AG04450 (cell line): ENCODE data around the gene RPTOR. TPM values are rescaled to one million over a fixed set of nuclear protein-coding genes. Genes with fewer than 3 reads are reported as not detected.

Experiments
- CTCF ChIA-PET: fragments of 300-600, 350-600 bp; formaldehyde crosslinking; extraction: SDS; loops from one replicate; lab custom pipeline; 2022; ENCODE audit warnings: antibody characterized with exemption, inconsistent platforms; lab: Charles Lee
- POLR2A ChIA-PET: fragments of 350-600 bp; formaldehyde crosslinking; extraction: SDS; loops from one replicate; lab custom pipeline; 2021; ENCODE audit warnings: antibody characterized with exemption, inconsistent platforms; lab: Yijun Ruan, JAX
- DNase-seq: peaks from one replicate; pipeline ENCODE4 v3.0.0-alpha.2; 2011; ENCODE audit warnings: low read depth, low spot score
- H3K27ac ChIP-seq: one replicate; pipeline ENCODE4 v1.5.1; 2012; ENCODE audit warnings: low read depth, low read length, control low read depth
- H3K27me3 ChIP-seq: one replicate; pipeline ENCODE4 v1.6.0; 2012; ENCODE audit warnings: low read length; ENCODE audit not compliant: control insufficient read depth, insufficient read depth
- H3K4me3 ChIP-seq: 2 replicates; pipeline ENCODE4 v1.5.1; 2011; ENCODE audit warnings: mild to moderate bottlenecking, low read depth, low read length, control low read depth
- H3K9me3 ChIP-seq: 2 replicates; pipeline ENCODE4 v1.5.1; 2012; ENCODE audit warnings: low read length; ENCODE audit not compliant: control insufficient read depth, insufficient read depth
- CTCF ChIP-seq: IDR thresholded peaks from 2 replicates; pipeline ENCODE4 v1.5.1; 2011; ENCODE audit warnings: low read depth, low read length, control low read depth, inconsistent platforms
- polyA plus RNA-seq: library from polyadenylated mRNA; depleted of rRNA; stranded (reverse); fragments of >200 nt; gene quantifications from 2 replicates; pipeline ENCODE4 v1.2.3, GENCODE V29; 2011

RPTOR gene
- polyA plus RNA-seq, 1 experiment: 6.2 TPM

- ChIA-PET POLR2A (interaction anchor here (1.1 kb wide), 1 partner anchor 366 kb away, joined by 3 read pairs; no protein-coding TSS in a partner anchor), CTCF (no interaction called here)
- Histone ChIP-seq H3K27me3 (no peaks in the 10 kb centered on the region), H3K4me3 (no peak overlapping the region), H3K9me3 (peaks cover 11% of the 10 kb centered on the region; the same call in 1 of the 2 replicates), H3K27ac (no peak overlapping the region)
- TF ChIP-seq CTCF: no peak
- no peak for DNase-seq
These were observed 275.7 kb downstream of the RPTOR start for GRCh38 chr17:80820331-80820730.

GRCh38 chr17:80821546-80821945 is 276.9 kb downstream of the RPTOR start:
- Histone ChIP-seq H3K9me3 (peaks cover 8% of the 10 kb centered on the region; the same call in 1 of the 2 replicates), H3K4me3 (no peak overlapping the region), H3K27ac (no peak overlapping the region), H3K27me3 (no peaks in the 10 kb centered on the region)
- POLR2A ChIA-PET: no interaction called here
- no peak for TF ChIP-seq CTCF
- CTCF ChIA-PET: no interaction called here
- DNase-seq: no peak

- ChIA-PET CTCF (no interaction called here), POLR2A (no interaction called here)
- no peak for DNase-seq
These were observed 277.5 kb downstream of the RPTOR start for GRCh38 chr17:80822021-80822699.

GRCh38 chr17:80822700-80823410 is 278.2 kb downstream of the RPTOR start:
- CTCF ChIA-PET: no interaction called here
- DNase-seq: no peak
- Histone ChIP-seq H3K9me3 (peaks cover 8% of the 10 kb centered on the region; the same call in 1 of the 2 replicates), H3K27ac (no peak overlapping the region), H3K27me3 (no peaks in the 10 kb centered on the region), H3K4me3 (no peak overlapping the region)
- no peak for TF ChIP-seq CTCF
- POLR2A ChIA-PET: no interaction called here

More at GRCh38 chr17:80822021-80822699, 277.5 kb downstream of the RPTOR start:
- Histone ChIP-seq H3K9me3 (peaks cover 8% of the 10 kb centered on the region; the same call in 1 of the 2 replicates), H3K27ac (no peak overlapping the region), H3K27me3 (no peaks in the 10 kb centered on the region), H3K4me3 (no peak overlapping the region)
- TF ChIP-seq CTCF: no peak
